GM19467 (cell line): Measurements from ENCODE around the gene UBE2D2.

Experiments used
- ATAC-seq: cut with Tn5 transposase; IDR thresholded peaks from one replicate; pipeline ENCODE4 v1.9.1; 2021; ENCODE audit warnings: mild to moderate bottlenecking, moderate library complexity; ENCODE audit not compliant: unreplicated experiment

Gene UBE2D2

GRCh38 chr5:139675213-139675612 lies 114.1 kb downstream of the UBE2D2 start:
- no peak for ATAC-seq

GRCh38 chr5:139675825-139676224 lies 114.7 kb downstream of the UBE2D2 start:
- ATAC-seq = no peak

GRCh38 chr5:139676406-139676805 lies 115.3 kb downstream of the UBE2D2 start:
- ATAC-seq = no peak

GRCh38 chr5:139676951-139677735 lies 116.0 kb downstream of the UBE2D2 start:
- no peak for ATAC-seq
